Activated T-cell treated with anti-CD3 and anti-CD28 coated beads for 4 hours (primary cell): ENCODE data around the gene ATP6V0B.

ENCODE experiments used
- DNase-seq: peaks from one replicate; pipeline ENCODE4 v3.0.0-alpha.2; 2020

The ATP6V0B gene

GRCh38 chr1:44008259-44008658 lies 33.5 kb downstream of the ATP6V0B start:
- DNase-seq = no peak

GRCh38 chr1:44010935-44011471 lies 36.2 kb downstream of the ATP6V0B start:
- no peak for DNase-seq

- DNase-seq = no peak
Observed at GRCh38 chr1:44012404-44012803, 37.6 kb downstream of the ATP6V0B start.

- DNase-seq = no peak
Observed at GRCh38 chr1:44012941-44013609, 38.3 kb downstream of the ATP6V0B start.

- no peak for DNase-seq
Observed at GRCh38 chr1:44013949-44014348, 39.2 kb downstream of the ATP6V0B start.

GRCh38 chr1:44014365-44015104 lies 39.8 kb downstream of the ATP6V0B start:
- no peak for DNase-seq

GRCh38 chr1:44015206-44015605 lies 40.4 kb downstream of the ATP6V0B start:
- DNase-seq = no peak

GRCh38 chr1:44016041-44016889 lies 41.5 kb downstream of the ATP6V0B start:
- DNase-seq = no peak

GRCh38 chr1:44016890-44017400 lies 42.2 kb downstream of the ATP6V0B start:
- DNase-seq = no peak

- DNase-seq = no peak
Observed at GRCh38 chr1:44019466-44019948, 44.7 kb downstream of the ATP6V0B start.

- no peak for DNase-seq
Observed at GRCh38 chr1:44020464-44020863, 45.7 kb downstream of the ATP6V0B start.

GRCh38 chr1:44021156-44021555 lies 46.4 kb downstream of the ATP6V0B start:
- no peak for DNase-seq

GRCh38 chr1:44021581-44022321 lies 47.0 kb downstream of the ATP6V0B start:
- no peak for DNase-seq

- no peak for DNase-seq
Observed at GRCh38 chr1:44024031-44024902, 49.5 kb downstream of the ATP6V0B start.

- DNase-seq = no peak
Observed at GRCh38 chr1:44024903-44025525, 50.3 kb downstream of the ATP6V0B start.

- DNase-seq = no peak
Observed at GRCh38 chr1:44025816-44026215, 51.1 kb downstream of the ATP6V0B start.

GRCh38 chr1:44027320-44027719 lies 52.6 kb downstream of the ATP6V0B start:
- DNase-seq = no peak
